Measurements from ENCODE around the gene GYG1.

GYG1 gene

DNA sequence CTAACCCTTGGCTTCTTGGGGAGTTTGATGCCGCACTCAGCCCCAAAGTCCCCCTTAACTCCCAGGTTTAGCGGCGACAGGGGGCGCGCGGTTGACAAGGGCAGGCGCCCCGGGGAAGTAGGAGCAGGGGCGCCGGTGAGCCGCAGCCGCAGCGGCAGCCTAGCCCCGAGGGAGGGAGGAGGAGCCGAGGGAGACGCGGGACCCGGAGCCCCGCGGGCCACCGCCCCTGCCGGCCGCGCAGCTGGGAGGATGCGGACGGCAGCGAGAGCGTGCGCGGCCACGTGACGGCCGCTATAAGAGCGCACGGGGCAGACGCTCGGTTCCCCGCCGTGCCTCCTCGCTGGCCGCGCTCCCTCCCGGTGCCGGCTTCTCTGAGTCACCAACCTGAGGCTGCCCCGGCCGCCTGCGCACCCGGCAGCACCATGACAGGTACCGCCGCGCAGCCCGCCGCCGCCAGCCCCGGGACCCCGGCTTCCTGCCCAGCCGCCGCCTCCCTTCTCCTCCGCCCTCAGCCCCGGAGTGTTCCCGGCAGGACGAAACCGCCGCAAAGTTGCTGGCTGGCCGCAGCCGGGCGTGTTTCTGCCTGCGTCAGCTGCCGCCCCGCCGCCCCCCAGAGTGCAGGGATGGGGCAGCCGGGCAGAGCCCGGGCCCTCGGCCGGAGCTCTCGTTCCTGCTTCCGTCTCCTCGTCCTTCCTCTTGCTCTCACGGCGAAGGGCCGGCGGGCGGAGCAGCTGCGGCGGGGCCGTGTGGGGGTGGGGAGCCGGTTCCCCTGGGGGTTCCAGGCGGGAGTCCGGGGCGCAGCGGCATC lies at the start of gene GYG1:
Gene GYG1, plus strand, starts transcription at position 322 of the 808 bp plus-strand sequence. Its CDS starts 101 bp downstream, at position 423.
- peak; percentile 89 for DNase-seq (ENCODE audit: low spot score)

DNA sequence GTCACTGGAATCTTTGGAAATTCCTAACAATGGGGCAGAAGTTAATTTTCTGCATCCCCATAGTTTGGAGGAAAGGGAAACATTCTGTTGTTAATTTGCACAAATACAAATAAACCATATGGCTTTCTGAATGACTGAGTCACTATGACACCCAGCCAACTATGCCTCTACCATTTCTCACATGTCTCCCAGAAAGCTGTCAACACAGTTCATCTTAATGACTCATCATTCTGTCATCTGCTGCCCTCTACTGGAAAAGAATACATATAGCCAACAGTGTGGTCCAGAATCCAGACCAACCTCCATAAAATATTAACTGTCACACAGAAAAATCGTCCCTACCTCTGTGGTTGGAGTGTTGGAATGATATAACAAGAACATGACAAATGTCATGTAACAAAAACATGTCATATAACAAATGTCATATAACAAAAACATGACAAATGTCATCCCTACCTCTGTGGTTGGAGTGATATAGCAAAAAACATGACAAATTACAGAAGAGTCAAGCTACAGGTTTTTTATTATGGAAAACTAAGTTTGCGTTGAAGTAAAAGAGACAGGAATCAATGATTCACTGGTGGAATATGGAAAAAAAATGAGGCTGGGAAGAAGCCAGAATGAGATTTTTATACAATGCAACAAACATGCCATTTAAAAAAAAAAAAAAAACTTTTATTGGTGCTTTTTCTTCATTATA lies 47.7 kb upstream of the GYG1 start:
- peak; percentile 88 for DNase-seq (ENCODE audit: low spot score)

DNA sequence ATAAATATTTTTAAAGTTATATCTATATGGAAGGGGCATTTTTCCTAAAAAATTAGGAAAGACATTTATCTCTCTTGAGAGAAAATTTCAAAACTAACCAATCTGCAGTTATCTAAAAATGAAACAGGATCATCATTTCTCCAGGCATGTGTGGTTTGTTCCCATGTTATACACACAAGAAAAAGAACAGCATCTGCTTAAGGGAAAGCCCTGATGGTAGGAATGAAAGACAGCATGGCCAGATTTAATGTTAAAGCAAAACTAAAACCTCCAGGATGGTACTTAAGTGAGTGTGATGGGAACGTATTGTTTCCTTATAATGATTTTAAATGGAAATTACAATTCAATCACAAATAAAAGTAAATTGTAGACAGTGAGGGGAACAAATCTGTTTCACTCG lies 46.2 kb upstream of the GYG1 start:
- no peak for DNase-seq (ENCODE audit: low spot score)

GRCh38 chr3:148948913-148949657 lies 42.3 kb upstream of the GYG1 start:
- no peak for DNase-seq (ENCODE audit: low spot score)

GRCh38 chr3:148950806-148951205 lies 40.5 kb upstream of the GYG1 start:
- DNase-seq (ENCODE audit: low spot score): peak; percentile 7

- DNase-seq (ENCODE audit: low spot score): no peak
Observed at GRCh38 chr3:148951599-148952361, 39.6 kb upstream of the GYG1 start.

DNA sequence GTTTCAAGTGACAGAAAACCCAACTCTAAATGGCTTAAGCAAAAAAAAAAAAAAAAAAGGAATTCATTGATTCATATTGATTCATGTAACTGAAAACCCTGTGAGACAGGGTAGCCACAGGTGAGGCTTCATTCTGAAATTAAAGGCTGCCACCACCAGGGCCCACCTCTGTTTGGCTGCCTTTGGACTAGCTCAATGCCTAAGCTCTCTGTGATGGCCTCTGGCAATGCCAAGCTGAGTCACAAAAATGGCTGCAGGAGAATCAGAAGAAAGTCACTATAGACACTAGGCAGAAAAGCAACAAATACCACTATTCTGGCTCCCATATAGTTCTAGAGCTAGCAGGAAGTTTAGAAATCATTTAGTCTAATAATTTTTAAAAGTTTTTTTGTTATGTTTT lies 38.2 kb upstream of the GYG1 start:
- DNase-seq (ENCODE audit: low spot score): no peak

GRCh38 chr3:148954981-148955380 lies 36.4 kb upstream of the GYG1 start:
- DNase-seq (ENCODE audit: low spot score): no peak

- peak; percentile 85 for DNase-seq (ENCODE audit: low spot score)
Observed at GRCh38 chr3:148955544-148956346, 35.6 kb upstream of the GYG1 start.

GRCh38 chr3:148957586-148957985 lies 33.8 kb upstream of the GYG1 start:
- DNase-seq (ENCODE audit: low spot score): peak; percentile 2

GRCh38 chr3:148958696-148959095 lies 32.6 kb upstream of the GYG1 start:
- DNase-seq (ENCODE audit: low spot score): no peak

GRCh38 chr3:148962513-148962912 lies 28.8 kb upstream of the GYG1 start:
- DNase-seq (ENCODE audit: low spot score): peak; percentile 86

GRCh38 chr3:148964809-148965208 lies 26.5 kb upstream of the GYG1 start:
- DNase-seq (ENCODE audit: low spot score): no peak

DNA sequence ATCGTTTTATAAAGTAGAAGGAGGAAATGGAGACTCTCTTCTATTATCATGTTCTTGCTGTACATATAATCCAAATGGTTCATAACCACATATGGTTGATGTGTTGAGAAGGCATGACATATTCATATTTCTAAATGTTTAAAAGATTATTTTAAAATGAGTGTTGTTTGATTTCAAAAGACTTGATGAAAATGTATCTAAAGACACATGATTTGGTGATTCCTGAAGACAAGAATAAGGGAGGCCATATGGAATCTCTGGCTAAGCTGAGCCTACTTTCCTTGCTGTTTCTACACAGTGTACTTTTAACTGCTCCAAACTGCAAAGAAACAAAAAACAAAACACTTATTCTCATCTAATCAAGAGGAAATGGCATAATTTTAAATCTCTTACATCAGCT lies 23.0 kb upstream of the GYG1 start:
- no peak for DNase-seq (ENCODE audit: low spot score)

DNA sequence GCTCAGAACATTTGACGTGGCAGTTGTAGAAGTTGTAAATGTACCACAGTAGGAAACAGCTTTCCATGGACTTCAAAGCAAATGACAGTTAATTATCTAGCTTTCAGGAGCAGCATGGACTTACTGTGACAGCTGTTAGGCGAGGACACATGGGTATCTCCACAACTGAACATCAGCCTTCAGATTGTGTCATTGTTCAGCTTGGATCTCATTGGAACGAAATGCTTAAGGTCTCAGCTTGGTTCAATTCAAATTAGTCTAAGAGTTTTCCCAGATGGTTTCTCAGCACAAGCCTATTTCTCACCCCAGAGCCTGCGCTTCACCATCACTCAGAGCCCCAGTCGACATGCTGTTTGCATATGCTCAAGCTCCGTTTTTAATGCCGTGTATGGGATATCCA lies 21.1 kb upstream of the GYG1 start:
- DNase-seq (ENCODE audit: low spot score): no peak

DNA sequence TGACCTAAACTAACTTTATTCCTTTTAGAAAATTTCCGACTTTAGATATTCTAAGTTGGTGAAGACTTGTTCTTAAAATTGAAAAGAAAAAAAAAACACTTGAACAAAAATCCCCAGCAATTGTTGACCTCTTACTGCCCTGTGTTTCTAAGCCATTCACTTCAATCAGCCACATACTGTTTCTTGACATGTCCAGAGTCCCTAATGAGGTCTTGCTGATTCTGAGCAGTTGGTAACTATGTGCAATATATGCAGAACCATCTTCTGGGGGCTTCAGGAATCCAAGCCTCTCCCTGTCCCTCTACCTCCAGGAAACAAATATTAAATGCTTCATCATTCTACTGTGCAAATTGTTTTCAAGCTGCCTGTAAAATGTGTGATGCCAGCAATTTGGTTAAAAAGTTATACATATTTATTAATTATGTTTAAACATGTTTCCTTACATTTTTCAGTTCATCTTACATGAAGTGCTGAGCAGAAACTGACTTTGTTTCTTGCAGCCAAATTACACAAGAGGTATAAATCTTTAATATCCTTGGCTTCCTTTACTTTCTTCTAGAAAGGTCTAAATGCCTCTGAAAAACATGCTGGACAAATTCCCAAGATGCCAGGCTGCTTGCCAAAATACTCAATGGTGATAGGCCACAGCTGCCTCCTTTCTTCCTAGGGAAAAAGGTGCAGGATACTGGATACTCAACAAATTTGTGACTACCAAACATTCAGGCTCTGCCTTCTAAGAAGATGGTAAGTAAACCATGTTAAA lies 19.8 kb upstream of the GYG1 start:
- DNase-seq (ENCODE audit: low spot score): no peak

- no peak for DNase-seq (ENCODE audit: low spot score)
Observed at GRCh38 chr3:148974726-148975125, 16.6 kb upstream of the GYG1 start.

GRCh38 chr3:148975248-148975647 lies 16.1 kb upstream of the GYG1 start:
- DNase-seq (ENCODE audit: low spot score): no peak

DNA sequence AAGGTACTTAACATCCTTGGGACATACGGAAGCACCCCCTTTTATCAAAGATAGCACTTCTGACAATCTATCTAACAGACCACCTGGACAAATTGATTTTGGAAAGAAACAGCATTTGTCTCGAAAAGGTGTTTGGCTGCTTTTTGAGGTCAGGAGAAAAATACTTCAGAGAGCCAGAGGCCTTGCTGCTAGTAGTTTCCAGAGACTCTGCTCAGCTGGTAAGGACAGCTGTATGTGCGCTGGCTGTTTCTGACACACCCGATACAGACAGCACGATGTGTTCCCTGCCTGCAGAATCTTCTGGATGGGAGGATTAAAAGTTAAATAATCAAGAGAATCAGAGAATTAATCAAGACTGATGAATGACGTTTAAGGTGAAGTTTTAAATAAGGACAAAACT lies 15.6 kb upstream of the GYG1 start:
- no peak for DNase-seq (ENCODE audit: low spot score)

DNA sequence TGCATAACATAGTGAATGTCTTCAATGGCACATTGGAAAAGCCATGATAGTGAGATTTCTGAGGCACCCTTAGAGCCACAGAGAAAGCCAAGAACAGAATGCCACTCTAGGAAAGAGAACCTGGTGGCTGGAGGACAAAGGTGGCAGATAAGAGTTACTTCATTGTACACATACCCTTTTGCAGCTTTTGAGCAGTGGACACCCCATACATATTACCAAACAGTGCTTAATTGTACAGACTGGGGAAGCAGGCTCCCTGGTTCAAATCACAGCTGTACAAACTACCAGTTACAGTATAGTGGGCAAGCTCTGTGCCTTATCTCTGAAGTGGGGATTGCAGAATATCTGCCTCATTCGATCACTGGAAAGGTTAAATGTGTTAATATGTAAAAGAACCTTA lies 10.1 kb upstream of the GYG1 start:
- DNase-seq (ENCODE audit: low spot score): no peak
